Measurements from ENCODE around the gene COPA. TPM values are rescaled to one million over a fixed set of nuclear protein-coding genes. Genes with fewer than 3 reads are reported as not detected.

COPA gene
- total and polyA plus RNA-seq, 2 donors (not counting 3 experiments of a cell fraction or from before 2014, with no cell fraction given), result 127 to 185 TPM

DNA sequence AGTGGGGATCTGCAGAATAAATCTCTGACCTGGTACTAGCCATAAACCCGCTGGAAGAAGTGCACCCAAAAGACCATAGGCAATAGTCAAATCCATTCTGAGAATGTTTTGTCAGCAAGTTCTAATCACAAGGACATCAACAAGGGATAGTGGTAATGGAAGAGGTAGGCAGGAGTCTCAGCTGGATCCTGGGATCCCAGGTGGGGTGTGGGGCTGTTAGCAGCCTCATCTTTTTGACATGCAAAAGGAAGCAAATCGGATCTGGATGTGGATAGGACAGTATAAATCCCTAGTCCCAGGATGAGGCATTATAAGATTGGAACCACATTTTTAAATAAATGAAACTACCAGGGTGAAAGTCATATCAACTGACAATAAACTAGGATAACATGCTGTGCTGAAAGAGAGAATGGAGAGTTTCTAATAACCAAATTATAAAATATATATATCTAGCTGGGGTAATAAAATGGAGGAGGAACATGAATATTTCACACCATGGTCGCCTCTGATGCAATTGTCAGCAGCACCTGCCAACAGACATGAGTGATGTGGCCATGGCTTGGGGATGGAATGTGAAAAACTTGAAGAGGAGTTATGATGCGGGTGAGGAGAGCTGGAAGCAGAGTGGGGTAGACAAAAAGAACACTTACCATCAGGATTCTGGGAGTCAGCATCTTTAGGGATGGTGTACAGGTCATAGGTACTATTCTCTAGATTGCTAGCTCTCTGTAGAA is 34.4 kb downstream of the COPA start:
- dilution Hi-C loops (cut with MboI; ENCODE audit: extremely low pct_ligation_motif_present, low sequenced_read_pairs), result no loop called here
- H3K4me3 ChIP-seq (replicated peaks in 1 of 3; ENCODE audit: insufficient read depth in 1 of 3, low read depth in 1 of 3, low read length in 3 of 3), result no peak overlapping the region
- no peaks in the 10 kb centered on the region for H3K9me1 ChIP-seq (replicated peaks; ENCODE audit: control insufficient read depth, extremely low read depth, insufficient read depth, low read length)
- H3K9ac ChIP-seq (replicated peaks; ENCODE audit: extremely low read depth, insufficient read depth, low read length), result no peak overlapping the region
- H3K27me3 ChIP-seq (ENCODE audit: control insufficient read depth in 2 of 2, insufficient read depth in 2 of 2, low read length in 2 of 2), result no peaks in the 10 kb centered on the region
- FAIRE-seq (no peak), DNase-seq (ENCODE audit: low read depth, low spot score) (no peak)
- H3K79me2 ChIP-seq (ENCODE audit: control insufficient read depth, insufficient read depth, low read length), result no peaks in the 10 kb centered on the region
- BruUV-seq (replicated peaks), result no TSS peak
- no peaks in the 10 kb centered on the region for H3K4me1 ChIP-seq (ENCODE audit: control insufficient read depth, extremely low read depth, insufficient read depth, low read length)
- H3K27ac ChIP-seq (ENCODE audit: insufficient read depth, low read depth, low read length), result no peak overlapping the region
- ChIA-PET CTCF (interaction anchor here (0.6 to 2.6 kb wide), 4 partner anchors 15 to 115 kb away, joined by 3 to 13 read pairs (median 4); no protein-coding TSS in a partner anchor), POLR2A (no interaction called here)
- H3K4me2 ChIP-seq (ENCODE audit: insufficient read depth, low read length), result no peak overlapping the region
- no peaks in the 10 kb centered on the region for H4K20me1 ChIP-seq (replicated peaks; ENCODE audit: control insufficient read depth, extremely low read depth, insufficient read depth, low read length)
- TF ChIP-seq POLR2AphosphoS5 (IDR thresholded peaks at IDR 0.05; ENCODE audit: insufficient read depth, low read depth, low read length), result no peak
- no peak for TF ChIP-seq GATA2 (IDR thresholded peaks at IDR 0.05; ENCODE audit: insufficient read depth, insufficient read length, low read depth, low read length)
- no peak for TF ChIP-seq POLR2A (IDR thresholded peaks at IDR 0.05; ENCODE audit: low read depth, low read length)
- TF ChIP-seq, protein P1, sequence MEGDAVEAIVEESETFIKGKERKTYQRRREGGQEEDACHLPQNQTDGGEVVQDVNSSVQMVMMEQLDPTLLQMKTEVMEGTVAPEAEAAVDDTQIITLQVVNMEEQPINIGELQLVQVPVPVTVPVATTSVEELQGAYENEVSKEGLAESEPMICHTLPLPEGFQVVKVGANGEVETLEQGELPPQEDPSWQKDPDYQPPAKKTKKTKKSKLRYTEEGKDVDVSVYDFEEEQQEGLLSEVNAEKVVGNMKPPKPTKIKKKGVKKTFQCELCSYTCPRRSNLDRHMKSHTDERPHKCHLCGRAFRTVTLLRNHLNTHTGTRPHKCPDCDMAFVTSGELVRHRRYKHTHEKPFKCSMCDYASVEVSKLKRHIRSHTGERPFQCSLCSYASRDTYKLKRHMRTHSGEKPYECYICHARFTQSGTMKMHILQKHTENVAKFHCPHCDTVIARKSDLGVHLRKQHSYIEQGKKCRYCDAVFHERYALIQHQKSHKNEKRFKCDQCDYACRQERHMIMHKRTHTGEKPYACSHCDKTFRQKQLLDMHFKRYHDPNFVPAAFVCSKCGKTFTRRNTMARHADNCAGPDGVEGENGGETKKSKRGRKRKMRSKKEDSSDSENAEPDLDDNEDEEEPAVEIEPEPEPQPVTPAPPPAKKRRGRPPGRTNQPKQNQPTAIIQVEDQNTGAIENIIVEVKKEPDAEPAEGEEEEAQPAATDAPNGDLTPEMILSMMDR (IDR thresholded peaks at IDR 0.05; ENCODE audit: extremely low read depth in 1 of 2, insufficient read depth in 1 of 2, low read depth in 1 of 2, low read length in 2 of 2), result no peak
- TF ChIP-seq EZH2 (IDR thresholded peaks at IDR 0.05; ENCODE audit: borderline replicate concordance, low read depth, low read length, severe bottlenecking), result no peak
- TF ChIP-seq FOS (IDR thresholded peaks at IDR 0.05; ENCODE audit: borderline replicate concordance, insufficient read depth, low read length), result no peak
- TF ChIP-seq MYC (IDR thresholded peaks at IDR 0.05; ENCODE audit: low read depth, low read length), result no peak
- TF ChIP-seq, protein P2, sequence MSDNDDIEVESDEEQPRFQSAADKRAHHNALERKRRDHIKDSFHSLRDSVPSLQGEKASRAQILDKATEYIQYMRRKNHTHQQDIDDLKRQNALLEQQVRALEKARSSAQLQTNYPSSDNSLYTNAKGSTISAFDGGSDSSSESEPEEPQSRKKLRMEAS (IDR thresholded peaks at IDR 0.05; ENCODE audit: insufficient read depth, insufficient read length), result no peak
- no peak for TF ChIP-seq JUN (IDR thresholded peaks at IDR 0.05; ENCODE audit: borderline replicate concordance, insufficient read depth, insufficient read length, low read depth)
- H3K36me3 ChIP-seq (ENCODE audit: control insufficient read depth in 2 of 2, extremely low read depth in 1 of 2, insufficient read depth in 2 of 2, low read length in 2 of 2), result peaks cover 42 to 51% of the 10 kb centered on the region in 2 experiments
- no peak overlapping the region for H2AFZ ChIP-seq (ENCODE audit: low read depth, low read length)
- intact Hi-C loops (cut with micrococcal nuclease), result loop anchor here (5.0 kb wide), 1 partner anchor 34 kb away; the partner anchor contains the start of genes COPA and NCSTN
- no peaks in the 10 kb centered on the region for H3K9me3 ChIP-seq (replicated peaks; ENCODE audit: control insufficient read depth, insufficient read depth, low read length)

Data from endothelial cell of umbilical vein (primary cell).